ENCODE results near the gene FAM114A2. TPM values are rescaled to one million over a fixed set of nuclear protein-coding genes. Genes with fewer than 3 reads are reported as not detected.

FAM114A2 gene
- total RNA-seq, 2 experiments from 2014 or later: 16.5 to 33.2 TPM

DNA sequence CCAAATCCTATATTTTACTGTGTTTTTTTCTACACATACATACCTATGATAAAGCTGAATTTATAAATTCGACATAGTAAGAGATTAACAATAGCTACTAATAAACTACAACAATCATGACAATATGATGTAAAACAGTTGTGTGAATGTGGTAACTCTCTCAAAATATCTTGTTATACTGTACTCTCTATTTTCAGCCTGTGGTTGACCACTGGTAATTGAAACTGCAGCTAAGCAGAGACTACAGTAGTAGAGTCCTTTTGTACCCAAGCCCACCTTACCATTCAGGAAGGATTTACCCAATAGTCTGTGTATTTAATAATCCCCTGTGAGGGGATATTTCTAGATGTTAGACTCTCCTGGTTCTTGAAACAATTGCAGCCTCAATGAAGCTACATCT, 86.7 kb downstream of the FAM114A2 start:
- ChIA-PET CTCF (ENCODE audit: unreplicated experiment) (no interaction called here), POLR2A (interaction anchor here (0.7 kb wide), 1 partner anchor 557 kb away, joined by 3 read pairs; no protein-coding TSS in a partner anchor)
- Histone ChIP-seq H3K9me3 (ENCODE audit: low read length) (no peaks in the 10 kb centered on the region), H3K4me3 (ENCODE audit: low read depth, low read length, poor library complexity, severe bottlenecking) (no peak overlapping the region), H3K9me2 (ENCODE audit: insufficient read depth, low read length) (no peaks in the 10 kb centered on the region), H2AFZ (ENCODE audit: low read length) (no peak overlapping the region), H3K4me2 (ENCODE audit: low read length) (no peak overlapping the region), H4K20me1 (ENCODE audit: insufficient read depth, low read length) (no peaks in the 10 kb centered on the region), H3K36me3 (ENCODE audit: insufficient read depth, low read length) (no peaks in the 10 kb centered on the region), H3K27ac (ENCODE audit: low read depth, low read length, poor library complexity, severe bottlenecking) (no peak overlapping the region), H3K79me2 (ENCODE audit: insufficient read depth, low read depth, low read length) (no peaks in the 10 kb centered on the region), H3K4me1 (ENCODE audit: insufficient read depth, low read length, poor library complexity, severe bottlenecking) (no peaks in the 10 kb centered on the region)
- BruUV-seq (replicated peaks): no TSS peak
- intact Hi-C loops (cut with micrococcal nuclease; ENCODE audit: unreplicated experiment): no loop called here
- DNase-seq (ENCODE audit: low spot score): no peak
- no peak for TF ChIP-seq EZH2phosphoT487 (IDR thresholded peaks at IDR 0.05; ENCODE audit: borderline replicate concordance, low read depth, low read length)
- TF ChIP-seq, protein P1, sequence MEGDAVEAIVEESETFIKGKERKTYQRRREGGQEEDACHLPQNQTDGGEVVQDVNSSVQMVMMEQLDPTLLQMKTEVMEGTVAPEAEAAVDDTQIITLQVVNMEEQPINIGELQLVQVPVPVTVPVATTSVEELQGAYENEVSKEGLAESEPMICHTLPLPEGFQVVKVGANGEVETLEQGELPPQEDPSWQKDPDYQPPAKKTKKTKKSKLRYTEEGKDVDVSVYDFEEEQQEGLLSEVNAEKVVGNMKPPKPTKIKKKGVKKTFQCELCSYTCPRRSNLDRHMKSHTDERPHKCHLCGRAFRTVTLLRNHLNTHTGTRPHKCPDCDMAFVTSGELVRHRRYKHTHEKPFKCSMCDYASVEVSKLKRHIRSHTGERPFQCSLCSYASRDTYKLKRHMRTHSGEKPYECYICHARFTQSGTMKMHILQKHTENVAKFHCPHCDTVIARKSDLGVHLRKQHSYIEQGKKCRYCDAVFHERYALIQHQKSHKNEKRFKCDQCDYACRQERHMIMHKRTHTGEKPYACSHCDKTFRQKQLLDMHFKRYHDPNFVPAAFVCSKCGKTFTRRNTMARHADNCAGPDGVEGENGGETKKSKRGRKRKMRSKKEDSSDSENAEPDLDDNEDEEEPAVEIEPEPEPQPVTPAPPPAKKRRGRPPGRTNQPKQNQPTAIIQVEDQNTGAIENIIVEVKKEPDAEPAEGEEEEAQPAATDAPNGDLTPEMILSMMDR (conservative IDR thresholded peaks at IDR 0.05; ENCODE audit: low read length): no peak

DNA sequence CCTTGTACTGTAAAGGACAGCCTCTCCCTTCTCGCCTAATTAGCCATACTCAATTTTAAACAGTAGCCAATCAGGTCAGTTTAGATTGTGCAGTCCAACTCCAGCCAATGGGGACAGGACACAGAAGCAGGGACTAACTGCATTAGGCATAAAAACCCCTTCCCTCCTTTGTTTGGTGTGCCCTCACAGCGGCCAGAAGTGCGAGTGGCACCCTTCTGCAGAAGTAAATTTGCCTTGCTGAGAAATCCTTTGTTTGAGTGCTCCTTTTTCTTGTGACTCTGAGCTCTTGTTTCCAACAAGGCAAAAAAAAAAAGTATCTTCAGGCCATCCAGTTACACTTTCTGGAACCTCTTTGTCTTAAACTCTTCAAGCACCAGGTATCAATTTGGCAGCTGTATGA, 97.4 kb downstream of the FAM114A2 start:
- BruUV-seq (replicated peaks): no TSS peak
- POLR2A ChIA-PET: no interaction called here

More for the DNA sequence above, 97.4 kb downstream of the FAM114A2 start:
- no peak overlapping the region for H2AFZ ChIP-seq (ENCODE audit: low read length)
- no peaks in the 10 kb centered on the region for H3K9me2 ChIP-seq (ENCODE audit: insufficient read depth, low read length)
- H3K4me3 ChIP-seq (ENCODE audit: low read depth, low read length, poor library complexity, severe bottlenecking): no peak overlapping the region
- intact Hi-C loops (cut with micrococcal nuclease; ENCODE audit: unreplicated experiment): no loop called here
- CTCF ChIA-PET (ENCODE audit: unreplicated experiment): no interaction called here
- no peaks in the 10 kb centered on the region for H4K20me1 ChIP-seq (ENCODE audit: insufficient read depth, low read length)
- H3K9me3 ChIP-seq (ENCODE audit: low read length): peaks cover 15% of the 10 kb centered on the region; the same call in 1 of the 2 replicates
- no peaks in the 10 kb centered on the region for H3K4me1 ChIP-seq (ENCODE audit: insufficient read depth, low read length, poor library complexity, severe bottlenecking)
- DNase-seq (ENCODE audit: low spot score): no peak
- TF ChIP-seq, protein P1 (conservative IDR thresholded peaks at IDR 0.05; ENCODE audit: low read length): no peak
- TF ChIP-seq EZH2phosphoT487 (IDR thresholded peaks at IDR 0.05; ENCODE audit: borderline replicate concordance, low read depth, low read length): no peak
- H3K4me2 ChIP-seq (ENCODE audit: low read length): no peak overlapping the region
- no peaks in the 10 kb centered on the region for H3K36me3 ChIP-seq (ENCODE audit: insufficient read depth, low read length)
- H3K27ac ChIP-seq (ENCODE audit: low read depth, low read length, poor library complexity, severe bottlenecking): no peak overlapping the region
- H3K79me2 ChIP-seq (ENCODE audit: insufficient read depth, low read depth, low read length): no peaks in the 10 kb centered on the region

Other genes with a start within 250 kb of the FAM114A2 start
- gene MFAP3, start 57 bp upstream of the FAM114A2 start, total RNA-seq (2014; rRNA removed; shearing (Covaris generic)): 20.6 and 29.9 TPM in 2 replicates
- gene MFAP3, start 57 bp upstream of the FAM114A2 start, total RNA-seq (2022): 24.4 and 27.7 TPM in 2 replicates
- gene GALNT10, start 151.8 kb upstream of the FAM114A2 start, total RNA-seq (2014; rRNA removed; shearing (Covaris generic)): 6.6 and 7.3 TPM in 2 replicates
- 16.3 and 20.6 TPM in 2 replicates for gene GALNT10, start 151.8 kb upstream of the FAM114A2 start, total RNA-seq (2022)

Data from OCI-LY7 (cell line).